ENCODE data around the gene PLA2G1B.

PLA2G1B gene

DNA sequence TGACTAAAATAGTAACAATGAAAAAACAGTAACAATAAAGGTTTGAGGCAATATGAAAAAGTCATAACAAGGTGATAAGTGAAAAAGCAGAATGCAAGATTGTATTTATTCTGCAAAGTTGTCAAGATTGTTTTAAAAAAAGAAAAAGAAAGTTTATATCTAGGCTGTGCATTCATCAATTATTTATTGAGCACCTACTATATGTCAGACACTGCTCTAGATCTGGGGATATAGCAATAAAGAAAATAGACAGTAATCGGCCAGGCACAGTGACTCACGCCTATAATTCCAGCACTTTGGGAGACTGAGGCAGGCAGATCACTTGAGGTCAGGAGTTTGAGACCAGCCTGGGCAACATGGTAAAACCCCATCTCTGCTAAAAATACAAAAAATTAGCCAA lies 3.8 kb downstream of the PLA2G1B start:
- no peak for DNase-seq

DNA sequence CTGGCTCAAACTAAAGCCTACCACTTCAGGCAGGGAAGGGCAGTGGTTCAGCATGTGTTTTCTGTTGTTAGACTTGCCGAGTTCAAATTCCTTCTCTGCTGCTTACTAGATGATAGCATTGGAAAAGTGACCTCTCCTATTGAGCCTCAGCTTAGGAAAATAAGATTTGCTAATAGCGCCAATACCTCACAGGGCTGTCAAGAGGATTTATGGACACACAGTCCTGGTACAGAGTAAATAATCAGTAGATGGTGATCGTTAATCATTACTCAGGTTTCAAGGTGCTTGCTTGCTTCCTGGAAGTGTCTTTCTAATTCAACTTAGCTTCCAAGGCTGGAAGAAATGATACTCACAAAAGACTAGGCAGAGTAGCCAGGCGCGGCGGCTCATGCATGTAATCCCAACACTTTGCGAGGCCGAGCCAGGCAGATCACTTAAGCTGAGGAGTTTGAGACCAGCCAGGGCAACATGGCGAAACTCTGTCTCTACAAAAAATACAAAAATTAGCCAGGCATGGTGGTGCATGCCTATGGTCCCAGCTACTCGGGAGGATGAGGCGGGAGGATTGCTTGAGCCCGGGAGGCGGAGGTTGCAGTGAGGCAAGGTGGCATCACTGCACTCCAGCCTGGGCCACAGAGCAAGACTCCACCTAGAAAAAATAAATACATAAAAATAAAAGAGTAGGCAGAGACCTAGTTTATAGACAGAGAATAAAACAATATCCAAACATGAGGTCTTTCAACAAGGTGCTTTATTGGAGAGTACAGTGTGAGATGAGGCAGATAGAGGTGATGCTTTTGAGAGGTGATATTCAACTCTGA lies 6.0 kb downstream of the PLA2G1B start:
- DNase-seq, result no peak

DNA sequence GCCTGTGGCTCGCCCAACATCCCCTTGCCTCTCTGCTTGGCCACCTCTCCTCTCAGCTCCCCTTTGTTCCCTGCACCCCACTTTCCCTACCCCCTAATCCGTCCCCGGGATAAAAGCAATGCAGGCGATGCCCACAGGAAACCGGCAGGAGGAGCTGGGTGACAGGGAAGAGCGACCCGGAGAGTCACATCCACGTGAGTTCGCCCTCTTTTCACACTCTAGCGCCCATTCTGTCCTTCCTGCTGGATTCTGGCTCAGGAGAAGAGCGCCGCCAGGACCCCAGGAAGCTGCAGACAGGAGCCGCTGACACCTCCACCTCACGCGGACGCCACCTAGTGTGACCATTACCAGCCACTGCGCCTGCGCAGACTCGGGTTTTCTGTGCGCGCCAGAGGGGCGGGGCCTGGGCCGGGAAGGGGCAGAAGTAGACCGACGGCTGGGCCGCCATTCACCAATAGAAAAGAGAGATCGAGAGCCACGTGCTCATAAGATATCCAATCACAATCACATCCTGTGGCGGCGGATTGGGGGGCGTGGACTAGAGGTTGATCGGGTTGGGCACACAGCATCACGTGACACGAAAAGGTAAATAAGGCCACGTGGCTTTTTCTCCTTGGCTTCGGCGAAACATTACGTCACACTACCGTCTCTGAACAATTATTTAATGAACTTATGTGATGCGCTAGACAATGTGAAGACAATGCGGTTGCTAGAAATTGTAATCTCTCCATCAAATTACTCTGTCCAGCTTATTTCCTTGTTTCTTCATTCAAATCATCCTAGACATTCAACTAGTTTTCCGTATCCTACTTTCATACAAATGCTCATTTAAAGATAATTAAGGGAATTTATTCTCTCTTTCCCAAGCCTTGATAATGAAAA lies 10.1 kb downstream of the PLA2G1B start:
- peak; percentile 99 for DNase-seq

DNA sequence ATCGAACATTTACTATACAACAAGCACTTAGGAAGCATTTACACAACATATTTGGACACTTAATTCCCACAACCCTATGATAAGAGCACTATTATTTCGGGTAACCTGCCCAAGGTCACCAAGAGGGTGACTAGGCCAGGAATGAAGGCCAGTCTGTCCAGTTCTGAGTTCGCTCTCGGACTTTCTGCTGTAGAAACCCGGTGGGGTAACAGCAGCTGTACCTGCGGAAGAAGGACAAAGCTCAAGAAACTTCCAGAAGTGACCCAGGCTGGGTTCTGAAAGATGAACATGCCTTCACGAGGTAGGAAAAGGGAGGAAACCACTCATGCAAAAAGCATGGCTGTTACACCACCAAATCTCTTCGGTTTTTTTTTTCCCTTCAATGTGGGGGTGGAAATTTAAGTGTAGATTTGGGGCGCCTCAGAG lies 10.8 kb downstream of the PLA2G1B start:
- DNase-seq, result no peak

DNA sequence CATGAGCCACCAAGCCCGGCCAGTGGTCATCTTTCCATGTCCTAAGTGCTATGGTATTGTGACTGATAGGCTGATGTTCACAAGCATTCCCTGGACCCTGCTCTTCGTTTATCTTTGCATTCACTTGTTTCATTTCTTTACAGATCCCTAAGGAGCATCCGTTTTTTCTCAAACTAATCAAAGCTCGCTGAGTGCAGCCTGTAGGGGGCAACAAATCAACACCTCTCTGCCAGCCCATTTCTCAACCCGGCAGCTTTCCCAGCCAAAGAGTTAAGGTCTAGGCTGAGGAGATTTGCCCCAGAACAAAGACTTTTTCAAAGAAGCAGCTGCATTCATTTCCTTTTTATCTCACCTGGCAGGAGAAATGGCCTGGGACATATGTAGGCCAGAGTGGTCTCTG lies 13.4 kb downstream of the PLA2G1B start:
- no peak for DNase-seq

DNA sequence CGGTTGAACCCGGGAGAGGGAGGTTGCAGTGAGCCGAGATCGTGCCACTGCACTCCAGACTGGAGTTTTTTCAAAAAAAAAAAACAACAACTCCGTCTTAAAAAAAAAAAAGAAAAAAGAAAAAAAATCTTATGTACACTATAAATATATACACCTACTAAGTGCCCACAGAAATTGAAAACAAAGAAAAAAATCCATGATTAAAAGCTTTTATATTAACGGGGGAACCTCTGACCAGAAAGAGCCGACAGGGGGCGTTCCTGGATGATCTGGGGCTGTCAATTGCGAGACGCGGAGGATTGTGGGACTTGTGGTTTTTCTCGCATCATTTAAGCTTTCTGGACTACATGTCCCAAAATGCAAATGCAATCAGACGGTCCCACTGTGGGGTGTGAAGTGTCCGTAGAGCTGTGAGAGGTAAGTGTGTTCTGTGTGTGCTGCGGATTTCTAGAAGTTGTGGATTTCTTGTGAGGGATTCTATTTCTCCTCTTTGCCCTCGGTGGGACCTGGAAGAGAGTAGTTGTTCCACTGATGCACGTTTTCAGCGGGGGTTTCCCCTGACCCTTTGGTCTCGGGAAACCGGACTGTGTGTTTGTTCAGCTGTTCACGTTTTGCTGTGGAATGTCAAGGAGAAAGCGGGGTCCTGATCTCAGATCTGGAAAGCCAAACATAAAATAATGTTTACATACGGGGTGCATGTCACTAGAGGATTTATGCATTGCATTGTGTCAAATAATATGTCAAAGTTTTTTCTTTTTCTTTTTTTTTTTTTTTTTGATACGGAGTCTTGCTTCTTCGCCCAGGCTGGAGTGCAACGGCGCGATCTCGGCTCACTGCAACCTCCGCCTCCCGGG lies 25.4 kb downstream of the PLA2G1B start, which contains the start of gene SIRT4:
Gene SIRT4 (plus strand): TSS at position 360 of the 854 bp plus-strand sequence. CDS start 1,241 bp downstream, outside the sequence.
- peak; percentile 98 for DNase-seq

DNA sequence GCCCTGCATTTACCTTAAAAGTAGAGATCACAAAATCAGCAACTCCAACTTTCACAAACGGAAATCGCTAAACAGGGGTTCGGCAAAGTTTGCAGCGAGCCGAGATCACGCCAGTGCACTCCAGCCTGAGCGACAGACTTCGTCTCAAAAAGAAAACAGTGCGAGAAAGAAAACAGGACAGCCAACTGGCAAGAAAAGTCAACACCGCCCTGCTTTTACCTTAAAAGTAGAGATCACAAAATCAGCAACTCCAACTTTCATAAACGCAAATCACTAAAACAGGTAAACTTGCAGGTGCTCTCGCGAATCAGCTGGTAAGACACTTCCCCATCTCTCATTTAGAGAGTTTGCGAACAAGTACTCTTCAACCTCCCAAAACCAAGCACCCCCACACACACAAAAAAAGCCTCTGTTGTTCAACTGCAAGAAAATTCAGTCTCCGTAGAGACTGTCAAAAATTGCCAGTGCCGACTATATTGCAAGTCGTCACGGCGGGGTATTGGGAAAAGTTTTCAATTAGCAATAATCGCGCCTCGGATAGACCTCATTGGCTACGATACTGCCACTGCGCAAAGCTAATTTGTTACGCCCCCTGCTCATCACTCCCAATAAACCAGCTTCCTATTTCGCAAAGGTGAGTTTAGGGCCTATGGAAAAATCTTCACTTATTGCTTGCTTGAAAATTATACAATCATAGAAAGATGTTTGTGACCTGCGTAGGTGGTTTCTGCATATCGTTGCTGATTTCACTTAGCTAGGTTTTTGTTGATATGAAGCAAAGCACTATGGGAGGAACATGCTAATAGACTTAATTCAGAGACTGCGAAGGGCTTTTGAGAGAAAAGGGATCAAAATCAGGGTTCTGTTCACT lies 34.7 kb downstream of the PLA2G1B start, which contains the start of gene RNU4-1:
Gene RNU4-1 (minus strand): TSS at position 577 of the 871 bp plus-strand sequence.
- peak; percentile 97 for DNase-seq

DNA sequence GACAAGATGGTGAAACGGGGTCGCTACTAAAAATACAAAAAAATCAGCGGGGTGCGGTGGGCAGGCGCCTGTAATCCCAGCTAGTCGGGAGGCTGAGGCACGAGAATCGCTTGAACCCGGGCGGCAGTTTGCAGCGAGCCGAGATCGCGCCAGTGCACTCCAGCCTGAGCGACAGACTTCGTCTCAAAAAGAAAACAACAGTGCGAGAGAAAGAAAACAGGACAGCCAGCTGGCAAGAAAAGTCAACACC lies 35.2 kb downstream of the PLA2G1B start:
- no peak for DNase-seq

DNA sequence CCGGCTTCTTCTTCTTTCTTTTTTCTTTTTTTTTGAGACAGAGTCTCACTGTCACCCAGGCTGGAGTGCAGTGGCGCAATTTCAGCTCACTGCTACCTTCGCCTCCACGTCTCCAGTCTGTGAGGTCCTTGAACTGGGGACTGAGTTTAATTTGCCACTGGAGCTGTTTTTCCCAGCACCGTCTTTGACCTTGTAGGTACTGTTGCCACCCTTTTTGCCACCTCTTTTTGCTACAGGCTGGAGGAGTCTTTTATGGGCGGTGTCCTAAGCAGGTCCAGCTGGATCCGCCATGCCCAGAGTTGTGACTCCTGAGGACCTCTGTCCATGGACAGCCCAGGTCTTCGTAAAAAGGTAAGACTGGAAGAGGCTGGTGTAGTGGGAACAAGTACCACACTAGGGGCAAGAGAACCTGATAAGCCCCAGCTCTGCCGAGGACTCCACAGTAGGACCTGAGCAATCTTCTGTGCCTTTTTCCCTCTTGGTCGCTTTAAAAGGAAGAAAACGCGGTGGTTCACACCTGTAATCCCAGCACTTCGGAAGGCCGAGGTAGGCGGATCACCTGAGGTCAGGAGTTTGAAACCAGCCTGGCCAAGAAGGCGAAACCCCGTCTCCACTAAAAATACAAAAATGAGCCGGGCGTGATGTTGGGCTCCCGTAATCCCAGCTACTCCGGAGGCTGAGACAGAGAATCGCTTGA lies 36.8 kb downstream of the PLA2G1B start:
- no peak for DNase-seq

DNA sequence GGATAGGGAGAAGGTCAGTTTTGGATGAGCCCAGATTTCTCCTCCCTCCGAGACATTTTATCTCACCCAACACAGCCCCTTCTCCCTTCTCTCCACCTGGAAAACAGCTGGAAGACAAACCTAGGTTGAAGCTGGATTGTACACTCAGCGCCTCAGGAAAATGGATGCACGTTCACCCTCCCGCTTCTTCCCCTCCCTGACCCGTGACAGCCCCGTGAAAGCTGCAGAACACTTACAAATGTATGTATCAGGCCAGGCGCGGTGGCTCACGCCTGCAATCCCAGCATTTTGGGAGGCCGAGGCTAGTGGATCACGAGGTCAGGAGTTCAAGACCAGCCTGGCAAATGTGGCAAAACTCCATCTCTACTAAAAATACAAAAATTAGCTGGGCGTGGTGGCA lies 40.1 kb downstream of the PLA2G1B start:
- DNase-seq, result no peak

DNA sequence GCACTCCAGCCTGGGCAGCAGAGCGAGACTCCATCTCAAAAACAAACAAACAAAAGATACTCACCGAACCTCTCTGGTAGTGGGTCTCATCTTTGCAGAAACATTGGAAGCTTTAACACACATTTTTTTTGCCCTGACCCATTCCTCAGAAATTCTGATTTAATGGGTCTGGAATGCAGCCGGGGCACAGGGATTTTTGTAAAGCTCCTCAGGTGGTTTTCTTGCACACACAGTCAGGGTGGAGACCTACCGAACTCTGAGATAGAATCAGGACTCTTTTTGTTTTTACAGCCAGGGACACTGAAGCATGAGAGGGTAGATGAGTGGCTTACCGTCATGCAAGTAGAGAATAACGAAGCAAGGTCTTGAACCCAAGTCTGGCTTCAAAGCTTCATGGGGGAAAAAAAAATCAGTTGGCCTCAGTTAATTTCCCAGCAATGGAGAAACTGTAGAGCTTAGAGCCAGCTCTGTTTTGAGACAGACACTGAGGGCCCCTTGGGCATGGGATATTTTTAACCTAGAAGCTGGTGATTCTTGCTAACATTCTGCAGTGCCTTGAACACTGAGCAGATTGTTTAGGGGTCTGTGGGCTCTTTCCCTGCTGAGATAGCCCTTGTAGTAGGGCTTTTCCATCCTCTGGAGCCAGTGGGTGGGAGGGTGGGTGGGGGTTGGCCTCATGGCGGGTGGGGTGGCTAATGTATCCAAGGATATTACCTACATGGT lies 40.6 kb downstream of the PLA2G1B start:
- DNase-seq, result no peak

DNA sequence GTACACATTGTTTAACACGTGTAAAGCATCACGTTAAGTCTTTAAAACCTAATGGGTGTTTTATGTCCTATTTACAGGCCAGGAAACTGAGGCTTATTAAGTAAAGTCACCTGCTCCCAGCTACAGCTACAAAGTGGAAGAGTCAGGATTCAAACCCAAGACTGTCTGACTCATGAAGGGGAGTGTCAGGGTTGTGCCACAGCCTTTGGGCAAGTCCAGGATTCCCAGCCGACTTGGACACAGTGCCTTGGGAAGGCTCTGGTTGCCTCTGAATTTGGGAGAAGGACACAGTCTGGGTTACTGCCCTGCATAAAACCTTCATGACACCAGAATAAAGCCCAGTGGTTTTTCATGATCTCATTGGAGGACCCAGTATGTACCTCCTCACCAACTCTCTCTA lies 43.2 kb downstream of the PLA2G1B start:
- no peak for DNase-seq

DNA sequence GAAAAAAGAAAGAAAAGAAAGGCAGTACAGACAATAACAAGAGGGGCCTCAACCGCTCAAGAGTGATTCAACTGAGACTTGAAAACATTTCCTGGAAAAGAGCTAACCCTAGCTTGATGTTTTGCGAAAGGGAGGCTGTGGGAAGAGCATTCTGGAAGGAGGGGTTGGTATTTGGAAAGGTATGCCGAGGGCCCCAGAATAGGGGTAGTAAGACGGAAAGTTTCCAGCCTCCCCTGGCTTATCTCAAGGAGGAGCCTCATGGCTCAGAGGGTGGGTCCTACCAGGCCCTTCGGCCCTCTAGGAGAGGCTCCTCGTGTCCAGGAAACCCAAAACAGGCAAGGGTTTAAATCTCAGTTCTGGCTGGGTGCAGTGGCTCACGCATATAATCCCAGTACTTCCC lies 44.3 kb downstream of the PLA2G1B start:
- DNase-seq, result no peak

DNA sequence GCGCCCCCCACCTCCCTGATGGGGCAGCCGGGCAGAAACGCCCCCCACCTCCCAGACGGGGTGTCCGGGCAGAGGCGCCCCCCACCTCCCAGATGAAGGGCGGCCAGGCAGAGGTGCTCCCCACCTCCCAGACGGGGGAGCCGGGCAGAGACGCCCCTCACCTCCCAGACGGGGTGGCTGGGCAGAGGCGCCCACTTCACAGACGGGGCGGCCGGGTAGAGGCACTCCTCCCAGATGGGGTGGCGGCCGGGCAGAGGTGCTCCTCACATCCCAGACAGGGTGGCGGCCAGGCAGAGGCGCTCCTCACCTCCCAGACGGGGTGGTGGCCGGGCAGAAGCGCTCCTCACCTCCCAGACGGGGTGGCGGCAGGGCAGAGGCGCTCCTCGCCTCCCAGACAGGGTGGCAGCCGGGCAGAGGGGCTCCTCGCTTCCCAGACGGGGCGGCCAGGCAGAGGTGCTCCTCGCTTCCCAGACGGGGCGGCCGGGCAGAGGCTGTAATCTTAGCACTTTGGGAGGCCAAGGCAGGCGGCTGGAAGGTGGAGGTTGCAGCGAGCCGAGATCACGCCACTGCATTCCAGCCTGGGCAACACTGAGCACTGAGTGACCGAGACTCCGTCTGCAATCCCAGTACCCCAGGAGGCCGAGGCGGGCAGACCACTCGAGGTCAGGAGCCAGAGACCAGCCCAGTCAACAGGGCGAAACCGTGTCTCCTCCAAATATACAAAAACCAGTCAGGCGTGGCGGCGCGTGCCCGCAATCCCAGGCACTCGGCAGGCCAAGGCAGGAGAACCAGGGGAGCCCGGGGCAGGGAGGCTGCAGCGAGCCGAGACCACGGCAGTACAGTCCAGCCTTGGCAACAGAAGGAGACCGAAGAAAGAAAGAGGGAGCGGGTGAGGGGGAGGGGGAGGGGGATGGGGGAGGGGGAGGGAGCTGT lies 49.2 kb downstream of the PLA2G1B start:
- no peak for DNase-seq

DNA sequence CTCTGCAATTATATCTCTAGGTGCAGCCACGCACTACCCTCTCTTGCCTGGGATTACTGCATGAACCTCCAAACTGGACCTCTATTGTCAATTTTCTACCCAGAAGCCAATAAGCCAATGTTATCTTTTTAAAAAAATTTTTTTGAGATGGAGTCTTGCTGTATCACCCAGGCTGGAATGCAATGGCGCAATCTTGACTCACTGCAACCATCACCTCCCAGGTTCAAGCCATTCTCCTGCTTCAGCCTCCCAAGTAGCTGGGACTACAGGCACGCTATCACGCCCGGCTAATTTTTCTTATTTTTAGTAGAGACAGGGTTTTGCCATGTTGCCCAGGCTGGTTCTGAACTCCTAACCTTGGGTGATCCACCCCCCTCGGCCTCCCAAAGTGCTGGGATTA lies 50.8 kb downstream of the PLA2G1B start:
- no peak for DNase-seq

Data from retina (tissue), 1 donor.